K562 (cell line): ENCODE data around the gene LEMD3. TPM values are rescaled to one million over a fixed set of nuclear protein-coding genes. Genes with fewer than 3 reads are reported as not detected.
A peak's percentile ranks its signal among the peaks of the same experiment; 100 is the strongest.

Experiments
- ARID4B ChIP-seq: sonication (generic); formaldehyde crosslinking; IDR thresholded peaks from 2 replicates; pipeline ENCODE4 v1.8.0; 2022; ENCODE audit warnings: mild to moderate bottlenecking, missing genetic modification reagents
- BHLHE40 ChIP-seq: IDR thresholded peaks from 2 replicates; pipeline ENCODE4 v1.6.1; 2011; ENCODE audit warnings: low read length, improper control_type of control experiment
- CREB3L1 ChIP-seq: fragments of 450-650 bp; IDR thresholded peaks from 2 replicates; pipeline ENCODE4 v1.6.1; 2014; ENCODE audit warnings: low read depth, mild to moderate bottlenecking, moderate library complexity, borderline replicate concordance
- CTCF ChIP-seq, 3 experiments: IDR thresholded peaks in 2 of 3; conservative IDR thresholded peaks in 1 of 3; 2 replicates each; pipeline ENCODE4 v1.5.1; 2011 to 2012; ENCODE audit warnings: low read length in 3 of 3, mild to moderate bottlenecking in 3 of 3, control low read depth in 2 of 3, improper control_type of control experiment in 1 of 3, inconsistent platforms in 1 of 3, low read depth in 1 of 3, mixed read lengths in 1 of 3, moderate library complexity in 1 of 3; ENCODE audit not compliant: insufficient read depth in 2 of 3
- FOXJ2 ChIP-seq: fragments of 200-800 bp; sonication (Bioruptor generic); IDR thresholded peaks from 2 replicates; pipeline ENCODE4 v1.6.1; 2016; ENCODE audit warnings: missing genetic modification characterization, missing compliant biosample characterization
- FOXM1 ChIP-seq, 2 experiments: fragments of 450-650 bp in 1 of 2; sonication (generic) in 1 of 2; formaldehyde crosslinking in 1 of 2; IDR thresholded peaks; 2 replicates each; pipeline versions ENCODE4 v1.6.1 to v1.9.0; 2017 to 2022; ENCODE audit warnings: low read depth in 2 of 2, mild to moderate bottlenecking in 2 of 2, missing genetic modification reagents in 1 of 2, moderate library complexity in 1 of 2
- JUN ChIP-seq, 2 experiments: sonication (generic) in 1 of 2; formaldehyde crosslinking in 1 of 2; IDR thresholded peaks; 2 replicates each; pipeline versions ENCODE4 v1.6.1 to v1.8.0; 2012 to 2022; ENCODE audit warnings: borderline replicate concordance in 2 of 2, mild to moderate bottlenecking in 2 of 2, improper control_type of control experiment in 1 of 2, low read depth in 1 of 2, low read length in 1 of 2, missing genetic modification reagents in 1 of 2
- MIER1 ChIP-seq: fragments of 450-650 bp; IDR thresholded peaks from 2 replicates; pipeline ENCODE4 v1.6.1; 2016; ENCODE audit warnings: antibody characterized with exemption, mild to moderate bottlenecking, low read depth
- MTA2 ChIP-seq: fragments of 450-650 bp; IDR thresholded peaks from 2 replicates; pipeline ENCODE4 v1.6.1; 2016; ENCODE audit warnings: low read depth
- MYBL2 ChIP-seq, 2 experiments: fragments of 450-650 bp in 1 of 2; sonication (generic) in 1 of 2; formaldehyde crosslinking in 1 of 2; IDR thresholded peaks; 2 replicates each; pipeline versions ENCODE4 v1.6.1 to v1.8.1; 2017 to 2022; ENCODE audit warnings: borderline replicate concordance in 1 of 2, inconsistent platforms in 1 of 2, low read depth in 1 of 2, mild to moderate bottlenecking in 1 of 2, missing genetic modification reagents in 1 of 2, moderate library complexity in 1 of 2
- NR3C1 ChIP-seq: sonication (generic); formaldehyde crosslinking; IDR thresholded peaks from 2 replicates; pipeline ENCODE4 v1.8.1; 2022; ENCODE audit warnings: missing genetic modification reagents
- POLR3A ChIP-seq: IDR thresholded peaks from 2 replicates; pipeline ENCODE4 v1.6.1; 2011; ENCODE audit warnings: borderline replicate concordance, mild to moderate bottlenecking, moderate library complexity; ENCODE audit not compliant: insufficient read length, insufficient read depth; ENCODE audit errors: extremely low read depth
- RBM17 ChIP-seq: fragments of 200-400 bp; formaldehyde crosslinking; IDR thresholded peaks from 2 replicates; pipeline ENCODE4 v1.6.1; 2017; ENCODE audit warnings: low read depth, mild to moderate bottlenecking, low read length, borderline replicate concordance
- SPI1 ChIP-seq: IDR thresholded peaks from 2 replicates; pipeline ENCODE4 v1.6.1; 2011; ENCODE audit warnings: low read depth, low read length, control low read depth, borderline replicate concordance
- TAF9B ChIP-seq: fragments of 450-650 bp; IDR thresholded peaks from 2 replicates; pipeline ENCODE4 v1.6.1; 2018; ENCODE audit warnings: mild to moderate bottlenecking; ENCODE audit not compliant: partially characterized antibody
- ZKSCAN1 ChIP-seq: fragments of 150-350 bp; IDR thresholded peaks from 2 replicates; pipeline ENCODE4 v1.6.1; 2016; ENCODE audit warnings: low read depth, low read length
- ZNF282 ChIP-seq: sonication (generic); formaldehyde crosslinking; IDR thresholded peaks from 2 replicates; pipeline ENCODE4 v1.8.1; 2023; ENCODE audit warnings: missing genetic modification reagents
- polyA plus RNA-seq, 8 experiments: library from polyadenylated mRNA; depleted of rRNA in 4 of 8; stranded (reverse) in 5 of 8; unstranded in 3 of 8; fragments of >200 nt; fragmentation: Nextera tagmentation in 2 of 8; fragmentation: Illumina TruSeq in 1 of 8; extraction: Ambion mirVana in 2 of 8; extraction: Trizol in 1 of 8; gene quantifications; 2 replicates each; pipeline versions ENCODE4 v1.2.1 to v1.2.3, GENCODE V29; 2011 to 2014; ENCODE audit warnings: inconsistent platforms in 1 of 8, missing spikeins in 1 of 8
- total RNA-seq, 7 experiments: library from RNA; depleted of rRNA in 6 of 7; stranded (reverse); fragments of >200 nt in 6 of 7; fragmentation: Illumina TruSeq in 2 of 7; extraction: Trizol in 2 of 7; gene quantifications; 2 replicates each; pipeline versions ENCODE4 v1.2.1 to v1.2.3, GENCODE V29; 2011 to 2021; ENCODE audit warnings: low replicate concordance in 1 of 7

LEMD3 gene
- total and polyA plus RNA-seq, 9 of the 15 experiments (the other 6 are each of a cell fraction or from before 2014, with no cell fraction given): 6.8 to 37.4 (median 17.2) TPM

GRCh38 chr12:65169320-65170208 lies at the start of gene LEMD3 (continued):
- peak; percentile 83; the same call in 1 of the 2 replicates for TF ChIP-seq CREB3L1
- no peak for TF ChIP-seq POLR3A
- TF ChIP-seq FOXM1 (IDR thresholded peaks at IDR 0.05; ENCODE audit: low read depth): no peak
- TF ChIP-seq FOXM1 (CRISPR knock-in tag; IDR thresholded peaks at IDR 0.05; ENCODE audit: low read depth): peak; percentile 87
- TF ChIP-seq BHLHE40: peak; percentile 28; the same call in 1 of the 2 replicates
- TF ChIP-seq MTA2: no peak
- TF ChIP-seq TAF9B: peak; percentile 87
- TF ChIP-seq ZNF282: peak; percentile 44; the same call in 1 of the 2 replicates
- no peak for TF ChIP-seq SPI1
- no peak for TF ChIP-seq MYBL2 (IDR thresholded peaks at IDR 0.05; ENCODE audit: low read depth)
- TF ChIP-seq MYBL2 (CRISPR knock-in tag; IDR thresholded peaks at IDR 0.05; ENCODE audit: borderline replicate concordance): no peak
- peak; percentile 89; the same call in 1 of the 2 replicates for TF ChIP-seq NR3C1
- TF ChIP-seq ARID4B (CRISPR knock-in tag): peak; percentile 95
- no peak for TF ChIP-seq JUN (IDR thresholded peaks at IDR 0.05; ENCODE audit: borderline replicate concordance, low read depth, low read length)
- peak; percentile 92 for TF ChIP-seq JUN (CRISPR knock-in tag; IDR thresholded peaks at IDR 0.05; ENCODE audit: borderline replicate concordance)
- no peak for TF ChIP-seq FOXJ2 (tag)
- no peak for TF ChIP-seq ZKSCAN1
- no peak for TF ChIP-seq MIER1
- TF ChIP-seq RBM17: no peak
- TF ChIP-seq CTCF (IDR thresholded peaks at IDR 0.05 in 2 of 3, conservative IDR thresholded peaks at IDR 0.05 in 1 of 3; ENCODE audit: insufficient read depth in 2 of 3, low read depth in 1 of 3, low read length in 3 of 3): no peak
